HG03469 (cell line): ENCODE results near the gene PAM.
"Not testable (repeated sequence)": the region's sequence is repeated elsewhere in the genome, so short reads cannot be mapped to it uniquely, and the experiment has no call there.

Experiments
- ATAC-seq: cut with Tn5 transposase; IDR thresholded peaks from one replicate; pipeline ENCODE4 v1.9.1; 2021; ENCODE audit warnings: mild to moderate bottlenecking, moderate library complexity, moderate number of reproducible peaks; ENCODE audit not compliant: unreplicated experiment

The PAM gene

DNA sequence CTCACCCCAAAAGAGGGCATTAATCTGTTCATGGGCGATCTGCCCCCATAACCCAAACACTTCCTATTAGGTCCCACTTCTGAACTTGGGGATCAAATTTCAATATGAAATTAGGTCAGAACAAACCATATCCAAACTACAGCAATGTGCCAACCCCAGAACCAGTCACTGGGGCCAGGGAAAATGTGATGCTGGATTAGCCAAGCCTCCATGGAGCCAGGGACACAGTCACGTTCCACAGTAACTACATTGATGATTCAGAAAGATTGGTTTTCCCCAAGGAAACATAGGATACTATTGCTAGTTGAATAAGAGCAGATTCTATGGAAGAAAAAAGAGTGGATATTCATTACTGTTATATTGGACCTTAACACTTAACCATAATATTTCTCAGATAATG is 280.6 kb downstream of the PAM start:
- ATAC-seq: no peak

DNA sequence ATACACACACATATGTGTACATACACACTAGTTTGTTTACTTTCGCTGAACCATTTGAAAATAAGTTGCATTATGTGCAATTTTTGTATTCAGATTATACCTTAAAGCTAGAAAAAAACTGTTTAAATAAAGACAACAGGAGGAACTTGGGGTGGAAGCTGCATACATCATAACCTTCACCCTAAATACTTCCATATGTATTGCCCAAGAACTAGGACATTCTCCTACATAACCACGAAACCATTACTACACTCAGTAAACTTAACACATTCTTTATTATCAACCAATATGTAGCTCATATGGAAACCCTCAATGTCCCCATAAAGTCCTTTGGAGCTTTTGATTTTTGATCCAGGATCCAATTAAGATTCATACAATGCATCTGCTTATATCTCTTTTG is 281.5 kb downstream of the PAM start:
- no peak for ATAC-seq

DNA sequence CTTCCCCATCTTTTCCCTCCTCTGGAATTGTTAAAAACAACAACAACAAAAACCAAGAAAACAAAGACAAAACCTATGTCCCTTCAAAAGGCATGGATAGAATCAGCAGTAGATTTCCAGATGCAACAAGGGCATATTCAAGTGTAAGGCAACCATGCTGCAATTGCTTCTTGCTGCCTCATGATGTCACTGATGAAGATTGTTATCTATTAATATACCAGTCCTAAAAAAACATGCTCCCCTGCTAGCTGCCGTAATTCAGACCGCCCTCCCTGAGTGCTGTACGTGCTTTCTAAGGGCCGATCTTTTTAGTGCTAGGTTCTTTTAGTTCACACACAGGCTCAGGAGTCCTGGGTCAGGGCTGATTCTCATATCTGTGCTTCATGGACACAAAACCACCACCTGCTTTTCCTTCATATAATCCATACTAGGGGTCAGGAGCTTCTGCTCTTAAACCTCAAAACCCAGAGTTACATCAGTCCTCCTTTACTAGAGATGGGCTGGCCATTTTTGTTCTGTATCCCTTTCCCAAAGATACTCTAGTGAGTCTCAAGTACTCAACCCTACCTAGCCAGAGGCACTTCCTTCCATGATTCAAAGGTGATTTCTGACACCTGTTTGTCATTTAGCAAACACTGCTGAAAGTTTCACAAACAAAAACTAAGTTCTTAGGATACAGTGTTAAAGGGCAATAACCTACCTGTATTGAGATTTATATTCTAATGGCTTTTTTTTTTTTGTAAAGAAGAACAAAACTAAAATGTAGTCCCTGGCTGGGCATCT is 282.8 kb downstream of the PAM start:
- ATAC-seq: peak; percentile 43

DNA sequence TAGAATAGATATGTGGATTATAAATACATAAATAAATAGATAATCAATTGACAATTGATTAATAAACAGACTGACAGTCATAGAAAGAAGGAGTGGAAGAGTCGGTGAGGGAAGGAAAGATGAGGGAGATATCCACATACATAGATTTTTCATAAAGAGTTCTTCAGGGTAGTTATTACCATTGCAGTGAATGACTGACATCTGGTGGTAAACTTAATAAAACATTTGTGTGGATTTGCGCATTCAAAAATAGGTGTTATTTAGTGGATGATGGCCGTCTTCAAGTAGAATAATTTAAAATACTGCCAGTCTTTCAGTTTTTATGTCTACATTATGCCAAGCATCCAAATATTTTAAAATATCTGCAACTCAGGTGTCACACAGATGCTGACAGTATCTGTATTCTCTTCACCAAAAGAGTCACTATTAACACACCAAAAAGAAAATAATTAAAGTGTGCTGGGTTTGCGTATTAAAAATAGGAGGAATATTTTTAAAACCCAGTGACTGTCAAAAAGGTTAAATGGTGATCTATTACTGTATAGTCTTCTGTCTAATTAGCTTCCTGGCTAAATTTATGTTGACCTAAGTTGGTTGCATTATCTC is 286.1 kb downstream of the PAM start:
- ATAC-seq: no peak

DNA sequence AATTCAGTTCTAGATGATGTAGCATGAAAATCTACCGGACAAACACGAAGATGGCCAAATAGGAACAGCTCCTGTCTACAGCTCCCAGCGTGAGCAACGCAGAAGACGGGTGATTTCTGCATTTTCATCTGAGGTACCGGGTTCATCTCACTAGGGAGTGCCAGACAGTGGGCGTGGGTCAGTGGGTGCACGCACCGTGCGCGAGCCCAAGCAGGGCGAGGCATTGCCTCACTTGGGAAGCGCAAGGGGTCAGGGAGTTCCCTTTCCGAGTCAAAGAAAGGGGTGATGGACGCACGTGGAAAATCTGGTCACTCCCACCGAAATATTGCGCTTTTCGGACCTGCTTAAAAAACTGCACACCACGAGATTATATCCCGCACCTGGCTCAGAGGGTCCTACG is 291.6 kb downstream of the PAM start:
- not testable (repeated sequence) for ATAC-seq

DNA sequence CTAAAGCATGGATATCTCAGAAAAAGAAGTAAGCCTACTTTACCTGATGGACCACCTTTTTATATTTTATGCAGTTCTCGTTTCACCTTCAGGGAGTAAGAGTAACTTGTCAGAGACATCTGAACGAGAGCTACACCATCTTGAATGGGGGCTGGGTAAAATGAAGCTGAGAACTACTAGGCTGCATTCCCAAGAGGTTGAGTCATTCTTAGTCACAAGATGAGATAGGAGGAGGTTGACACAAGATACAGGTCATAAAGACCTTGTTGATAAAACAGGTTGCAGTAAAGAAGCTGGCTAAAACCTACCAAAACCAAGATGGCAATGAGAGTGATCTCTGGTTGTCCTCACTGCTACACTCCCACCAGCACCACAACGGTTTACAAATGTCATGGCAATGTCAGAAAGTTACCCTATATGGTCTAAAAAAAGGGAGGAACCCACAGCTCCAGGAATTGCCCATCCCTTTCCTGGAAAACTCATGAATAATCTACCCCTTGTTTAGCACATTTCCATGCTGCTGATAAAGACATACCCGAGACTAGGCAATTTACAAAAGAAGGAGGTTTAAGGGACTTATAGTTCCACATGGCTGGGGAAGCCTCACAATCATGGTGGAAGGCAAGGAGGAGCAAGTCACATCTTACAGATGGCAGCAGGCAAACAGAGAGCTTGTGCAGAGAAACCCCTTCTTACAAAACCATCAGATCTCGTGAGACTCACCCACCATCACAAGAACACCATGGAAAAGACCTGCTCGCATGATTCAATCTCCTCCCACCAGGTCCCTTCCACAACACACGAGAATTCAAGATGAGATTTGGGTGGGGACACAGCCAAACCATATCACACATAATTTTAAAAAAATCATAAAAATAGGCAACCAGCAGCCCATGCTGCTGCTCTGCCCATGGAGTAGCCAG is 302.4 kb downstream of the PAM start:
- ATAC-seq: no peak

DNA sequence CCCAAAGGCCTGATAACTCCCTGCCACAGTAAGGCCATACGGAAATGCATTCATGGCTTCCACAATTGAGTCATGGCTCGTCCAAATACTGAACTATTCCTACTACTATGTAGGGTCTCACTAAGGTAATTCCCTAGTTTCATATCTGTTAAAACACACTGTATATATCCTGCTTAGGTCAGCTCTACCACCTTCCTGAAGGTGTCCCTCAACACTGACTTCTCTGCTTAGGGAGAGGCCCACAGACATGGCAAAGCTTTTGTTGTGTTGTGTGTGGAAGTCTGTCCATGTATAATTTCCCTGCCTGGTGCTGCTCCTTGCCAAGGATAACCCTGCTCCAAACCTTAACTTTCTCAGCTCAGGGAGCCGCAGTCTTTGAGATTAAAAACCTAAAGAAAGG is 304.4 kb downstream of the PAM start:
- ATAC-seq: no peak

DNA sequence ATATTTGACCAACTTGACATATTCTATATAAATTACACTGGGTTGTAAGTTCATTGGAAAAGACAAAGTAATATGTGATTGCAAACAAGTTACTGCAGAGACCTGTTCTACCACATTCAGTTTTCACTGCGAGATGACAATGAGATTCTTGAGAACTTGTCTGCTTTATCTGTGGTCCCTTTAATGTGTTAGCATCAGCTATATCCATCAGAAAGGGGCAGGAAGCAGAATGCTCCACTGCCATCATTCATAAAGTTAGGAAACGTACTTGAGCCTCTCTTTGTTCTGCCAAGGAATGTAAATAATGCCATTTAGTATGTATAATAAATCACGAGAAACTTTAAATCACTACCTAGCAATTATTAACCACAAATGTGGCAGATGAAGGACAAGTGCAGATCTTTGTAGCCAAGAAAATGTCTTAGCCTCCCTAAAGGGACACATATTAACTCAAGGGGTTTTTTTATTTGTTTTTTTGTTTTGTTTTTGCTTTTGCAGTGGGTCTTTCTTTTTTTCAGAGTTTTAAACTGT is 305.4 kb downstream of the PAM start:
- ATAC-seq: no peak

DNA sequence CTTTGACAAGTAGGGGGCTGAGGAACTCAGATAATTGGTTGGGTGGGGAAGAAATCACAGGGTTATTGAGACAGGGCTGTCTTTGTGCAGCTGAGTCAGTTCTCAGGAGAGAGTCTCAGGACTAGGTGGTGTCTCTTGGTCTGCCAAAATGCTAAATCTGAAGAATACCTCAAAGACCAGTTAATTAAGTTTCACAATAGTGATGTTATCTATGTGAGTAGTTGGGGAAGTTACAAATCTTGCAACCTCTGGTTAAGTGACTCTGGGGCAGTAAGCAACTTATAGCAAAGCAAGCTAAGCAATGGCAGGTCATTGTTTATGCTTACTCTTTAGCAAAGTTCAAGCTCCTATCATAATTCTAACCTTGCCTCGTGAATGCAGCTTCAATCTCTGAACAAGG is 311.2 kb downstream of the PAM start:
- no peak for ATAC-seq

DNA sequence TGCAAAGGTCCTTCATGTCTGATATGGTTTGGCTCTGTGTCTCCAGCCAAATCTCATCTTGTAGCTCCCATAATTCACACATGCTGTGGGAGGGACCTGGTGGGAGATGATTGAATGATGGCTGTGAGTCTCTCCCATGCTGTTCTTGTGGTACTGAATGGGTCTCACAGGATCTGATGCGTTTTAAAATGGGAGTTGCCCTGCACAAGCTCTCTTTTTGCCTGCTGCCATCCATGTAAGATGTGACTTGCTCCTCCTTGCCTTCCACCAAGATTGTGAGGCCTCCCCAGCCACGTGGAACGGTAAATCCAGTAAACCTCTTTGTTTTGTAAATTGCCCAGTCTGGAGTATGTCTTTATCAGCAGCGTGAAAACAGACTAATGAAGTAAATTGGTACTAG is 318.4 kb downstream of the PAM start:
- ATAC-seq: not testable (repeated sequence)

DNA sequence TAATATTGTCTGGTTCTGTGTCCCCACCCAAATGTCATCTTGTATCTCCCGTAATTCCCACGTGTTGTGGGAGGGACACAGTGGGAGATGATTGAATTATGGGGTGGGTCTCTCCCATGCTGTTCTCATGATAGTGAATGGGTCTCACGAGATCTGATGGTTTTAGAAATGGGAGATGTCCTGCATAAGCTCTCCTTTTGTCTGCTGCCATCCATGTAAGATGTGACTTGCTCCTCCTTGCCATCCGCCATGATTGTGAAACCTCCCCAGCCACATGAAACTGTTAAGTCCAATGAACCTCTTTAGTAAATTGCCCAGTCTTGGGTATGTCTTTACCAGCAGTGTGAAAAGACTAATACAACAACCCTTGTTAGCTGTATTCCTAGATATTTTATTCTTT is 320.3 kb downstream of the PAM start:
- ATAC-seq: no peak
